Right ventricle myocardium superior (tissue), 1 donor: ENCODE results near the gene RFX3. TPM values are rescaled to one million over a fixed set of nuclear protein-coding genes. Genes with fewer than 3 reads are reported as not detected.

Experiments used
- ATAC-seq: fragments of 200-7000 bp; cut with Tn5 transposase; one replicate; pipeline ENCODE4 v1.9.1; 2020; ENCODE audit warnings: mild to moderate bottlenecking; ENCODE audit not compliant: poor library complexity
- DNase-seq: peaks from one replicate; pipeline ENCODE4 v3.0.0-alpha.2; 2020
- intact Hi-C: fragments of 100-400 bp; cut with DNase I; formaldehyde crosslinking; loops from one replicate; pipeline ENCODE4 v1.11.2; 2022
- total RNA-seq: library from RNA; stranded (reverse); fragmentation: NEBNext Ultra II Directional; extraction: Animal tissue kit (Norgen Biotek cat#: 25700); gene quantifications from one replicate; pipeline ENCODE4 v1.2.1, GENCODE V29; 2021
- donor health status: DM: no; HTN: yes; CAD: no; lungs with severe emphysema.

The RFX3 gene
- total RNA-seq, 1 donor from 2014 or later = 3.7 TPM

- intact Hi-C loops = no loop called here
- no peak for ATAC-seq
- no peak for DNase-seq
These were observed 34.8 kb downstream of the RFX3 start for GRCh38 chr9:3490957-3491356.

GRCh38 chr9:3482578-3482977, 43.2 kb downstream of the RFX3 start:
- DNase-seq (no peak), ATAC-seq (no peak)
- intact Hi-C loops = no loop called here

- intact Hi-C loops = no loop called here
- ATAC-seq = no peak
- no peak for DNase-seq
These were observed 45.5 kb downstream of the RFX3 start for GRCh38 chr9:3480353-3480655.

GRCh38 chr9:3479514-3480352, 46.1 kb downstream of the RFX3 start:
- intact Hi-C loops = no loop called here
- no peak for DNase-seq
- ATAC-seq = no peak

- DNase-seq (no peak), ATAC-seq (no peak)
- intact Hi-C loops = no loop called here
These were observed 47.2 kb downstream of the RFX3 start for GRCh38 chr9:3478549-3478953.

- DNase-seq (no peak), ATAC-seq (no peak)
- intact Hi-C loops = no loop called here
These were observed 48.5 kb downstream of the RFX3 start for GRCh38 chr9:3477236-3477834.

- intact Hi-C loops = no loop called here
- DNase-seq = no peak
- ATAC-seq = no peak
These were observed 50.3 kb downstream of the RFX3 start for GRCh38 chr9:3475300-3476020.

- no peak for DNase-seq
- no peak for ATAC-seq
- intact Hi-C loops = no loop called here
These were observed 51.0 kb downstream of the RFX3 start for GRCh38 chr9:3474821-3475220.

GRCh38 chr9:3473405-3473804, 52.4 kb downstream of the RFX3 start:
- intact Hi-C loops = no loop called here
- DNase-seq (no peak), ATAC-seq (no peak)

GRCh38 chr9:3471883-3472282, 53.9 kb downstream of the RFX3 start:
- DNase-seq (no peak), ATAC-seq (no peak)
- intact Hi-C loops = no loop called here

GRCh38 chr9:3468421-3469205, 57.2 kb downstream of the RFX3 start:
- DNase-seq (no peak), ATAC-seq (no peak)
- intact Hi-C loops = no loop called here

- peak; percentile 56 for DNase-seq
- ATAC-seq = peak; percentile 93
- intact Hi-C loops = no loop called here
These were observed 58.1 kb downstream of the RFX3 start for GRCh38 chr9:3467593-3468219.

- ATAC-seq (no peak), DNase-seq (no peak)
- intact Hi-C loops = no loop called here
These were observed 61.7 kb downstream of the RFX3 start for GRCh38 chr9:3464033-3464638.

GRCh38 chr9:3458806-3459475, 66.9 kb downstream of the RFX3 start:
- ATAC-seq (no peak), DNase-seq (no peak)
- intact Hi-C loops = no loop called here

GRCh38 chr9:3457175-3457574, 68.6 kb downstream of the RFX3 start:
- ATAC-seq = no peak
- intact Hi-C loops = no loop called here
- no peak for DNase-seq

- ATAC-seq (peak; percentile 31), DNase-seq (no peak)
- intact Hi-C loops = no loop called here
These were observed 70.1 kb downstream of the RFX3 start for GRCh38 chr9:3455717-3456116.

- no peak for DNase-seq
- no peak for ATAC-seq
- intact Hi-C loops = no loop called here
These were observed 70.7 kb downstream of the RFX3 start for GRCh38 chr9:3455094-3455493.

GRCh38 chr9:3451956-3452355, 73.8 kb downstream of the RFX3 start:
- no peak for DNase-seq
- ATAC-seq = no peak
- intact Hi-C loops = no loop called here
